A549 (cell line): ENCODE data around the gene DDX60. TPM values are rescaled to one million over a fixed set of nuclear protein-coding genes. Genes with fewer than 3 reads are reported as not detected.

ENCODE experiments used
- ATAC-seq, 2 experiments: fragments of 200-7000 bp in 1 of 2; fragments of >200 bp in 1 of 2; cut with Nextera tagmentation in 1 of 2; cut with Tn5 transposase in 1 of 2; 3 replicates each; pipeline versions ENCODE4 v1.8.0 to v1.9.1; 2018 to 2020; ENCODE audit warnings: mild to moderate bottlenecking in 1 of 2, moderate library complexity in 1 of 2
- CTCF ChIA-PET: fragments of 300-600 bp; sonication (Branson Sonifier 250); formaldehyde crosslinking; extraction: SDS; loops from one replicate; lab custom pipeline; 2021; ENCODE audit warnings: antibody characterized with exemption, inconsistent platforms; lab: Yijun Ruan, JAX
- POLR2A ChIA-PET: fragments of 350-600 bp; formaldehyde crosslinking; extraction: SDS; loops from one replicate; lab custom pipeline; 2021; ENCODE audit warnings: antibody characterized with exemption, inconsistent platforms; lab: Yijun Ruan, JAX
- DNase-seq, 2 experiments: peaks; one replicate each; pipeline versions ENCODE4 v3.0.0 to v3.0.0-alpha.2; 2011 to 2016; ENCODE audit warnings: low read depth in 1 of 2, low spot score in 1 of 2
- FAIRE-seq: peaks from 2 replicates; lab custom pipeline; 2011; peaks lifted over from hg19 to GRCh38; lab: Jason Lieb, UNC
- H3K27ac ChIP-seq, 2 experiments: fragments of >200 bp; sonication (Bioruptor Twin); formaldehyde crosslinking; 3 replicates each; pipeline ENCODE4 v1.5.1; 2016 to 2017
- H3K4me1 ChIP-seq: fragments of >200 bp; sonication (Bioruptor Twin); formaldehyde crosslinking; 3 replicates; pipeline ENCODE4 v1.6.1; 2016
- H3K4me2 ChIP-seq: fragments of >200 bp; sonication (Bioruptor Twin); formaldehyde crosslinking; 3 replicates; pipeline ENCODE4 v1.6.1; 2016
- H3K4me3 ChIP-seq: fragments of >200 bp; sonication (Bioruptor Twin); formaldehyde crosslinking; 3 replicates; pipeline ENCODE4 v1.5.1; 2016
- H3K9me3 ChIP-seq: fragments of >200 bp; sonication (Bioruptor Twin); formaldehyde crosslinking; 3 replicates; pipeline ENCODE4 v1.6.1; 2016
- ATOH8 ChIP-seq: fragments of 250-450 bp; sonication (Bioruptor Pico); IDR thresholded peaks from 2 replicates; pipeline ENCODE4 v1.5.0; 2020; ENCODE audit warnings: low read depth, mild to moderate bottlenecking, moderate library complexity
- CEBPB ChIP-seq, 2 experiments: fragments of >200 bp in 1 of 2; sonication (Bioruptor Twin) in 1 of 2; formaldehyde crosslinking in 1 of 2; IDR thresholded peaks; 2 replicates each; pipeline ENCODE4 v1.6.1; 2012 to 2016
- CTCF ChIP-seq: fragments of >200 bp; sonication (Bioruptor Twin); formaldehyde crosslinking; IDR thresholded peaks from 3 replicates; pipeline ENCODE4 v1.5.1; 2016
- EHMT2 ChIP-seq: fragments of 200-600 bp; sonication (generic); IDR thresholded peaks from 2 replicates; pipeline ENCODE4 v1.6.1; 2016; ENCODE audit warnings: antibody characterized with exemption, low read depth, mild to moderate bottlenecking, moderate library complexity
- FOSB ChIP-seq: fragments of 250-450 bp; sonication (Bioruptor Pico); IDR thresholded peaks from 2 replicates; pipeline ENCODE4 v1.5.0; 2020; ENCODE audit warnings: mild to moderate bottlenecking, moderate library complexity
- KDM1A ChIP-seq: fragments of 200-600 bp; sonication (generic); IDR thresholded peaks from 2 replicates; pipeline ENCODE4 v1.6.1; 2016; ENCODE audit warnings: low read depth, mild to moderate bottlenecking
- NPAS2 ChIP-seq: fragments of 250-450 bp; sonication (Bioruptor Pico); IDR thresholded peaks from 2 replicates; pipeline ENCODE4 v1.8.0; 2022; ENCODE audit warnings: mild to moderate bottlenecking, moderate library complexity, borderline replicate concordance
- PHF8 ChIP-seq: fragments of 200-600 bp; sonication (generic); IDR thresholded peaks from 2 replicates; pipeline ENCODE4 v1.6.1; 2016; ENCODE audit warnings: low read depth, mild to moderate bottlenecking, antibody characterized with exemption, moderate library complexity, borderline replicate concordance
- POLR2AphosphoS2 ChIP-seq: conservative IDR thresholded peaks from 2 replicates; pipeline ENCODE4 v1.6.1; 2012; ENCODE audit warnings: low read length, improper control_type of control experiment, inconsistent platforms
- REST ChIP-seq: fragments of 200-600 bp; sonication (generic); IDR thresholded peaks from 2 replicates; pipeline ENCODE4 v1.6.1; 2016; ENCODE audit warnings: antibody characterized with exemption, mild to moderate bottlenecking, moderate library complexity
- RFX5 ChIP-seq: fragments of 450-650 bp; IDR thresholded peaks from 2 replicates; pipeline ENCODE4 v1.7.1; 2014; ENCODE audit warnings: antibody characterized with exemption, mild to moderate bottlenecking, moderate library complexity
- TP53 ChIP-seq: fragments of 250-450 bp; sonication (Bioruptor Pico); IDR thresholded peaks from 2 replicates; pipeline ENCODE4 v1.5.0; 2021; ENCODE audit warnings: mild to moderate bottlenecking, moderate library complexity
- ZFP36 ChIP-seq: fragments of 450-650 bp; IDR thresholded peaks from 2 replicates; pipeline ENCODE4 v1.6.1; 2014; ENCODE audit warnings: borderline replicate concordance; ENCODE audit not compliant: partially characterized antibody
- ZNF302 ChIP-seq: fragments of 250-450 bp; sonication (Bioruptor Pico); IDR thresholded peaks from 2 replicates; pipeline ENCODE4 v1.9.0; 2021; ENCODE audit warnings: inconsistent platforms, mild to moderate bottlenecking, moderate library complexity
- WGBS: methylation state at CpG from one replicate; pipeline ENCODE4 v1.1.6; 2017; ENCODE audit errors: missing lambda C conversion rate; 5-methylcytosine and 5-hydroxymethylcytosine counted together
- polyA plus RNA-seq, 4 experiments: library from polyadenylated mRNA; depleted of rRNA in 3 of 4; stranded (reverse); fragments of >200 nt; fragmentation: RNase III in 1 of 4; extraction: RNeasy Plus Mini Kit Qiagen cat#74134 plus additional on column Dnase treatment in 1 of 4; gene quantifications; 2 replicates in 3 of 4; 3 replicates in 1 of 4; pipeline ENCODE4 v1.2.3, GENCODE V29; 2011 to 2017

The DDX60 gene
- polyA plus RNA-seq, 2 of the 4 experiments (the other 2 are of a cell fraction): 1.6 to 4.4 TPM

- no peak for TF ChIP-seq REST
Observed at GRCh38 chr4:168183717-168184571, 134.6 kb downstream of the DDX60 start (continued).

GRCh38 chr4:168177546-168178149, 140.9 kb downstream of the DDX60 start:
- ATAC-seq (no peak), DNase-seq (no peak), FAIRE-seq (no peak)
- Histone ChIP-seq H3K4me1 (peaks cover 8% of the 10 kb centered on the region; the same call in 2 of the 3 replicates), H3K9me3 (no peaks in the 10 kb centered on the region)
- WGBS: 44% methylated on average over 5 of the region's 5 CpGs
- POLR2A ChIA-PET: no interaction called here
- TF ChIP-seq ZNF302 (CRISPR knock-in tag) (no peak), CTCF (no peak), ZFP36 (no peak), PHF8 (no peak), REST (no peak), NPAS2 (CRISPR knock-in tag) (no peak), POLR2AphosphoS2 (no peak)
- TF ChIP-seq, all 56 proteins: peak for 0
- Histone ChIP-seq H3K27ac (no peak overlapping the region), H3K4me2 (peak overlapping the region; percentile 34; the same call in 2 of the 3 replicates), H3K4me3 (no peak overlapping the region)
- CTCF ChIA-PET: interaction anchor here (1.7 kb wide), 1 partner anchor 24 kb away, joined by 5 read pairs; no protein-coding TSS in a partner anchor

- no peak overlapping the region for H3K4me3 ChIP-seq
- no peaks in the 10 kb centered on the region for H3K9me3 ChIP-seq
- FAIRE-seq (no peak), ATAC-seq (no peak; a peak in 1 of 6 replicates), DNase-seq (no peak)
- H3K4me2 ChIP-seq: no peak overlapping the region
- POLR2A ChIA-PET: no interaction called here
- no peak for TF ChIP-seq KDM1A
- no peak for TF ChIP-seq EHMT2
- TF ChIP-seq ATOH8: no peak
- no peak for TF ChIP-seq RFX5
- TF ChIP-seq FOSB (CRISPR knock-in tag): no peak
- no peak for TF ChIP-seq CEBPB (IDR thresholded peaks at IDR 0.05)
- TF ChIP-seq TP53 (CRISPR knock-in tag): no peak
- no peak for TF ChIP-seq CTCF
- 94% methylated on average over 5 of the region's 6 CpGs for WGBS
- CTCF ChIA-PET: interaction anchor here (0.5 kb wide), 1 partner anchor 132 kb away, joined by 3 read pairs; no protein-coding TSS in a partner anchor
- no peak overlapping the region for H3K27ac ChIP-seq
- H3K4me1 ChIP-seq: peaks cover 8% of the 10 kb centered on the region; the same call in 2 of the 3 replicates
Observed at GRCh38 chr4:168174308-168174707, 144.2 kb downstream of the DDX60 start.
